DLD1 (cell line): ENCODE results near the gene HTRA3.

Experiments used
- in situ Hi-C: cut with HindIII; loops from 2 replicates; pipeline ENCODE4 v1.10.0; 2017; ENCODE audit warnings: low sequenced_read_pairs

The HTRA3 gene

GRCh38 chr4:8245884-8246833, 23.4 kb upstream of the HTRA3 start:
- in situ Hi-C loops = no loop called here

GRCh38 chr4:8247047-8247930, 22.3 kb upstream of the HTRA3 start:
- in situ Hi-C loops = no loop called here

- in situ Hi-C loops = no loop called here
These were observed 21.5 kb upstream of the HTRA3 start for GRCh38 chr4:8248091-8248490.

GRCh38 chr4:8250227-8250626, 19.3 kb upstream of the HTRA3 start:
- in situ Hi-C loops = loop anchor here (25.0 kb wide), 1 partner anchor 162 kb away; no protein-coding TSS in a partner anchor

GRCh38 chr4:8250637-8251036, 18.9 kb upstream of the HTRA3 start:
- in situ Hi-C loops = loop anchor here (25.0 kb wide), 1 partner anchor 162 kb away; no protein-coding TSS in a partner anchor

- in situ Hi-C loops = loop anchor here (25.0 kb wide), 1 partner anchor 161 kb away; no protein-coding TSS in a partner anchor
These were observed 18.3 kb upstream of the HTRA3 start for GRCh38 chr4:8251110-8251883.

GRCh38 chr4:8252301-8253173, 17.0 kb upstream of the HTRA3 start:
- in situ Hi-C loops = loop anchor here (25.0 kb wide), 1 partner anchor 160 kb away; no protein-coding TSS in a partner anchor

GRCh38 chr4:8254076-8254475, 15.5 kb upstream of the HTRA3 start:
- in situ Hi-C loops = loop anchor here (25.0 kb wide), 1 partner anchor 158 kb away; no protein-coding TSS in a partner anchor

- in situ Hi-C loops = loop anchor here (25.0 kb wide), 1 partner anchor 156 kb away; no protein-coding TSS in a partner anchor
These were observed 13.7 kb upstream of the HTRA3 start for GRCh38 chr4:8255698-8256441.

GRCh38 chr4:8257854-8258253, 11.7 kb upstream of the HTRA3 start:
- in situ Hi-C loops = loop anchor here (25.0 kb wide), 1 partner anchor 154 kb away; no protein-coding TSS in a partner anchor

- in situ Hi-C loops = loop anchor here (25.0 kb wide), 1 partner anchor 154 kb away; no protein-coding TSS in a partner anchor
These were observed 10.9 kb upstream of the HTRA3 start for GRCh38 chr4:8258552-8259212.

GRCh38 chr4:8259743-8260430, 9.7 kb upstream of the HTRA3 start:
- in situ Hi-C loops = loop anchor here (25.0 kb wide), 1 partner anchor 152 kb away; no protein-coding TSS in a partner anchor

GRCh38 chr4:8260656-8261111, 8.9 kb upstream of the HTRA3 start:
- in situ Hi-C loops = loop anchor here (25.0 kb wide), 1 partner anchor 152 kb away; no protein-coding TSS in a partner anchor

GRCh38 chr4:8261851-8262535, 7.6 kb upstream of the HTRA3 start:
- in situ Hi-C loops = loop anchor here (25.0 kb wide), 1 partner anchor 150 kb away; no protein-coding TSS in a partner anchor

GRCh38 chr4:8262637-8263322, 6.8 kb upstream of the HTRA3 start:
- in situ Hi-C loops = loop anchor here (25.0 kb wide), 1 partner anchor 150 kb away; no protein-coding TSS in a partner anchor

- in situ Hi-C loops = loop anchor here (25.0 kb wide), 1 partner anchor 149 kb away; no protein-coding TSS in a partner anchor
These were observed 6.2 kb upstream of the HTRA3 start for GRCh38 chr4:8263397-8263796.
